SK-N-SH (cell line): ENCODE data around the gene ZDHHC14. TPM values are rescaled to one million over a fixed set of nuclear protein-coding genes. Genes with fewer than 3 reads are reported as not detected.

Experiments
- CTCF ChIA-PET: fragments of 300-600, 350-600 bp; formaldehyde crosslinking; extraction: SDS; loops from one replicate; lab custom pipeline; 2021; lab: Yijun Ruan, JAX
- POLR2A ChIA-PET: fragments of 350-600 bp; sonication (Branson Sonifier 250); formaldehyde crosslinking; extraction: SDS; loops from one replicate; lab custom pipeline; 2020; ENCODE audit warnings: antibody characterized with exemption, inconsistent platforms; lab: Yijun Ruan, JAX
- DNase-seq: peaks from one replicate; pipeline ENCODE4 v3.0.0; 2012
- H2AFZ ChIP-seq: fragments of 200-600 bp; sonication (generic); 2 replicates; pipeline ENCODE4 v1.8.1; 2016; ENCODE audit warnings: antibody characterized with exemption, mild to moderate bottlenecking, low read depth
- H3F3A ChIP-seq: fragments of 200-600 bp; sonication (generic); replicated peaks from 2 replicates; pipeline ENCODE3; 2016; ENCODE audit warnings: antibody characterized with exemption, mild to moderate bottlenecking; ENCODE audit not compliant: insufficient read depth
- H3K27ac ChIP-seq, 2 experiments: fragments of 200-500 bp in 1 of 2; fragments of 200-600 bp in 1 of 2; sonication (Bioruptor generic) in 1 of 2; sonication (generic), shearing (Covaris generic) in 1 of 2; 2 replicates each; pipeline versions ENCODE4 v1.5.1 to v1.6.1; 2014 to 2016; ENCODE audit warnings: low read depth in 2 of 2, inconsistent platforms in 1 of 2, low read length in 1 of 2, mild to moderate bottlenecking in 1 of 2, mixed read lengths in 1 of 2
- H3K27me3 ChIP-seq: fragments of 200-600 bp; sonication (generic), shearing (Covaris generic); 2 replicates; pipeline ENCODE4 v1.6.1; 2016; ENCODE audit warnings: mixed run types; ENCODE audit not compliant: insufficient read depth
- H3K36me3 ChIP-seq, 2 experiments: fragments of 200-500 bp in 1 of 2; fragments of 200-600 bp in 1 of 2; sonication (Bioruptor generic) in 1 of 2; sonication (generic) in 1 of 2; replicated peaks in 1 of 2; 2 replicates each; pipeline versions ENCODE3 to v1.5.1; 2014 to 2016; ENCODE audit warnings: low read length in 1 of 2, mild to moderate bottlenecking in 1 of 2; ENCODE audit not compliant: insufficient read depth in 2 of 2, control insufficient read depth in 1 of 2
- H3K4me1 ChIP-seq, 2 experiments: fragments of 200-500 bp in 1 of 2; fragments of 200-600 bp in 1 of 2; sonication (Bioruptor generic) in 1 of 2; sonication (generic), shearing (Covaris generic) in 1 of 2; 2 replicates each; pipeline versions ENCODE4 v1.5.1 to v1.6.1; 2014 to 2016; ENCODE audit warnings: low read depth in 1 of 2, low read length in 1 of 2, mixed run types in 1 of 2; ENCODE audit not compliant: insufficient read depth in 2 of 2, control insufficient read depth in 1 of 2
- H3K4me2 ChIP-seq: fragments of 200-600 bp; sonication (generic), shearing (Covaris generic); 2 replicates; pipeline ENCODE4 v1.6.1; 2017; ENCODE audit warnings: mixed run types
- H3K4me3 ChIP-seq, 2 experiments: fragments of 200-500 bp in 1 of 2; fragments of 200-600 bp in 1 of 2; sonication (Bioruptor generic) in 1 of 2; sonication (generic), shearing (Covaris generic) in 1 of 2; 2 replicates each; pipeline versions ENCODE4 v1.5.1 to v1.8.1; 2014 to 2016; ENCODE audit warnings: low read depth in 2 of 2, inconsistent platforms in 1 of 2, low read length in 1 of 2, mild to moderate bottlenecking in 1 of 2, mixed read lengths in 1 of 2, moderate library complexity in 1 of 2
- H3K79me2 ChIP-seq: fragments of 200-600 bp; sonication (generic); 2 replicates; pipeline ENCODE4 v1.8.1; 2017; ENCODE audit warnings: mild to moderate bottlenecking; ENCODE audit not compliant: insufficient read depth
- H3K9ac ChIP-seq: fragments of 200-600 bp; sonication (generic); 2 replicates; pipeline ENCODE4 v1.6.1; 2017; ENCODE audit warnings: mixed run types
- H3K9me2 ChIP-seq: fragments of 200-600 bp; sonication (generic); 2 replicates; pipeline ENCODE4 v1.6.1; 2017; ENCODE audit warnings: mixed run types
- H3K9me3 ChIP-seq: fragments of 200-600 bp; sonication (generic); 2 replicates; pipeline ENCODE4 v1.6.1; 2017; ENCODE audit warnings: mixed run types, mild to moderate bottlenecking, moderate library complexity
- H4K20me1 ChIP-seq: fragments of 200-600 bp; sonication (generic); 2 replicates; pipeline ENCODE4 v1.6.1; 2017; ENCODE audit warnings: mild to moderate bottlenecking, mixed run types; ENCODE audit not compliant: insufficient read depth
- FOXM1 ChIP-seq: IDR thresholded peaks from 2 replicates; pipeline ENCODE4 v1.4.0; 2012; ENCODE audit warnings: low read depth, mild to moderate bottlenecking
- GABPA ChIP-seq: IDR thresholded peaks from 2 replicates; pipeline ENCODE4 v1.4.0; 2012; ENCODE audit warnings: low read depth, mild to moderate bottlenecking
- MEF2A ChIP-seq: IDR thresholded peaks from 2 replicates; pipeline ENCODE4 v1.4.0; 2012; ENCODE audit warnings: low read depth, borderline replicate concordance
- MXI1 ChIP-seq: IDR thresholded peaks from 2 replicates; pipeline ENCODE4 v1.6.1; 2012; ENCODE audit warnings: mild to moderate bottlenecking, low read depth, low read length, improper control_type of control experiment
- POLR2AphosphoS5 ChIP-seq: IDR thresholded peaks from 2 replicates; pipeline ENCODE4 v1.6.1; 2012; ENCODE audit warnings: low read depth, low read length
- RCOR1 ChIP-seq: fragments of 150-350 bp; IDR thresholded peaks from 2 replicates; pipeline ENCODE4 v1.6.1; 2017; ENCODE audit warnings: antibody characterized with exemption, low read length
- WGBS: methylation state at CpG from one replicate; pipeline ENCODE4 v1.1.6; 2017; ENCODE audit warnings: low lambda C conversion rate; 5-methylcytosine and 5-hydroxymethylcytosine counted together
- polyA plus RNA-seq, 3 experiments: library from polyadenylated mRNA; depleted of rRNA; stranded (reverse); fragments of >200 nt; gene quantifications; 2 replicates each; pipeline ENCODE4 v1.2.3, GENCODE V29; 2012
- TF ChIP-seq, protein P1 (sequence below): fragments of 150-350 bp; IDR thresholded peaks from 2 replicates; pipeline ENCODE4 v1.6.1; 2016; ENCODE audit warnings: mild to moderate bottlenecking, low read depth, low read length
- TF ChIP-seq, protein P2 (sequence below): IDR thresholded peaks from 2 replicates; pipeline ENCODE4 v1.6.1; 2012; ENCODE audit warnings: mild to moderate bottlenecking, low read depth, low read length, moderate library complexity

Gene ZDHHC14
- polyA plus RNA-seq, 1 of the 3 experiments (the other 2 are of a cell fraction): 5.4 TPM

DNA sequence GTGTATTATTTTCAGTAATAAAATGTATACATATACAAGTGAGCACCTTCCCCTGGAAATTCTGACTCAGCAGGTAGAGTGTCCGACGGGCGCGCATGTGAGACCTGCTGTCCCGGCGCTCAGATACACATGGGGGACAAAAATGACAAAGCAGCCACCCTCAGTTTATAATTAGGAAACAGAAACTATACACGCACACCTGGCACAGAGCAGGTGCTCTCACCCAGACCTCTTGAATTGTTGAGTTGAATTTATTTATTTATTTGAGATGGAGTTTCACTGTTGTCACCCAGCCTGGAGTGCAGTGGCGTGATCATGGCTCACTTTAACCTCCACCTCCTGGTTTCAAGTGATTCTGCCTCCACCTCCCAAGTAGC, 180.4 kb downstream of the ZDHHC14 start (continued):
- TF ChIP-seq, protein P1, sequence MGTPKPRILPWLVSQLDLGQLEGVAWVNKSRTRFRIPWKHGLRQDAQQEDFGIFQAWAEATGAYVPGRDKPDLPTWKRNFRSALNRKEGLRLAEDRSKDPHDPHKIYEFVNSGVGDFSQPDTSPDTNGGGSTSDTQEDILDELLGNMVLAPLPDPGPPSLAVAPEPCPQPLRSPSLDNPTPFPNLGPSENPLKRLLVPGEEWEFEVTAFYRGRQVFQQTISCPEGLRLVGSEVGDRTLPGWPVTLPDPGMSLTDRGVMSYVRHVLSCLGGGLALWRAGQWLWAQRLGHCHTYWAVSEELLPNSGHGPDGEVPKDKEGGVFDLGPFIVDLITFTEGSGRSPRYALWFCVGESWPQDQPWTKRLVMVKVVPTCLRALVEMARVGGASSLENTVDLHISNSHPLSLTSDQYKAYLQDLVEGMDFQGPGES: no peak
- TF ChIP-seq RCOR1 (no peak), POLR2AphosphoS5 (no peak), GABPA (no peak), MXI1 (no peak), FOXM1 (no peak)
- TF ChIP-seq, protein P2, sequence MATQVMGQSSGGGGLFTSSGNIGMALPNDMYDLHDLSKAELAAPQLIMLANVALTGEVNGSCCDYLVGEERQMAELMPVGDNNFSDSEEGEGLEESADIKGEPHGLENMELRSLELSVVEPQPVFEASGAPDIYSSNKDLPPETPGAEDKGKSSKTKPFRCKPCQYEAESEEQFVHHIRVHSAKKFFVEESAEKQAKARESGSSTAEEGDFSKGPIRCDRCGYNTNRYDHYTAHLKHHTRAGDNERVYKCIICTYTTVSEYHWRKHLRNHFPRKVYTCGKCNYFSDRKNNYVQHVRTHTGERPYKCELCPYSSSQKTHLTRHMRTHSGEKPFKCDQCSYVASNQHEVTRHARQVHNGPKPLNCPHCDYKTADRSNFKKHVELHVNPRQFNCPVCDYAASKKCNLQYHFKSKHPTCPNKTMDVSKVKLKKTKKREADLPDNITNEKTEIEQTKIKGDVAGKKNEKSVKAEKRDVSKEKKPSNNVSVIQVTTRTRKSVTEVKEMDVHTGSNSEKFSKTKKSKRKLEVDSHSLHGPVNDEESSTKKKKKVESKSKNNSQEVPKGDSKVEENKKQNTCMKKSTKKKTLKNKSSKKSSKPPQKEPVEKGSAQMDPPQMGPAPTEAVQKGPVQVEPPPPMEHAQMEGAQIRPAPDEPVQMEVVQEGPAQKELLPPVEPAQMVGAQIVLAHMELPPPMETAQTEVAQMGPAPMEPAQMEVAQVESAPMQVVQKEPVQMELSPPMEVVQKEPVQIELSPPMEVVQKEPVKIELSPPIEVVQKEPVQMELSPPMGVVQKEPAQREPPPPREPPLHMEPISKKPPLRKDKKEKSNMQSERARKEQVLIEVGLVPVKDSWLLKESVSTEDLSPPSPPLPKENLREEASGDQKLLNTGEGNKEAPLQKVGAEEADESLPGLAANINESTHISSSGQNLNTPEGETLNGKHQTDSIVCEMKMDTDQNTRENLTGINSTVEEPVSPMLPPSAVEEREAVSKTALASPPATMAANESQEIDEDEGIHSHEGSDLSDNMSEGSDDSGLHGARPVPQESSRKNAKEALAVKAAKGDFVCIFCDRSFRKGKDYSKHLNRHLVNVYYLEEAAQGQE: no peak
- TF ChIP-seq, all 33 proteins: peak for 0

DNA sequence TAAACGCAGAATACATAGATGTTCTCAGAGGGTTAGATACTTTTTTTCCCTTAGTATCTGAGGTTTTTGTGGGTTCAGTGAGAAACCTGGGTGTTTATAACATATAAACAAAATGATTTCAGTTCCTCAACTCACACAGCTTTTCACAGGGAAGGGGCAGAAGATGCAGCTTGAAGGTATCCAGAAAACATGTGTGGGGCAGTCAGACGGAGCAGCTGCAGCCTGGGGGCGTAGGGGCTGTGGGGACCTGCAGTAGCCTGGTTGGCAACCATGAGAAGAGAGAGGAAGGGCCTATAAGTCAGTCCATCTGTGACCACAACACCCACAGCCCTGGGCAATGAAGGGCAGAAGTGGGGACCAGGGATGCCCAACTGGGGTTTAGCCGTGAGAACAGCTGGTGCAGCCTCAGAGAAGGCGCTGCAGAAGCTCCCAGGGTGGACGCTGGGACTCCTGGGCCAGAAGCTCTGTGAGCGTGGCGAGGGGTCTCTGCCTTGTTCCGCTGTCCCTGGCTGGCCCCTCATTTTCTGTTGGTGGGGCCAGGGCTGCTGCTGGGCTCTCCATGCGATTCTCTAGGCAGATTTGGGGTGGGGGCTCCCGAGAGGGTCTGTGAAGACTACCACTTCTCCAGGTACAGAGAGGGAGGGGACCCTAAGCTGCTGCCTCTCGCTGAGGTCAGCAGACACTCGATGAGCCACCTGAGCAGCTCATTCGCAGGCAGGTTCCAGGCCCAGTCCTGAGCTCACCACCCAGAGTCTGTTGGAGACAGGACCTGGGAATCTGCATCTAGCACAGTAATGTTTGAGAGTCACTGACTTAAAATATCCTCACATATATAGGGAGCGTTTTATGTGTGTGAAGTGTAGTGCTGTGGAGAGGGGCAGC, 181.2 kb downstream of the ZDHHC14 start:
- ChIA-PET POLR2A (no interaction called here), CTCF (no interaction called here)
- DNase-seq: peak; percentile 55
- Histone ChIP-seq H3K9ac (no peak overlapping the region), H2AFZ (no peak overlapping the region), H3K27me3 (no peaks in the 10 kb centered on the region), H3F3A (no peaks in the 10 kb centered on the region), H3K36me3 (no peaks in the 10 kb centered on the region), H3K9me3 (no peaks in the 10 kb centered on the region), H3K4me2 (no peak overlapping the region), H3K4me1 (peaks cover 0 to 6% of the 10 kb centered on the region in 2 experiments; a peak in 1 of 4 replicates), H4K20me1 (no peaks in the 10 kb centered on the region), H3K27ac (no peak overlapping the region), H3K9me2 (no peaks in the 10 kb centered on the region), H3K79me2 (no peaks in the 10 kb centered on the region), H3K4me3 (no peak overlapping the region)
- WGBS: 94% methylated on average over 6 of the region's 15 CpGs
- TF ChIP-seq MEF2A (no peak), RCOR1 (no peak)
- TF ChIP-seq, protein P1: no peak
